Tibial nerve (tissue), 4 donors: ENCODE measurements around the gene CCDC88B.

Experiments
- CTCF ChIP-seq, 5 experiments: fragments of 200-600 bp in 3 of 5; fragments of 450-650 bp in 2 of 5; sonication (generic) in 3 of 5; IDR thresholded peaks; one replicate each; pipeline ENCODE4 v1.5.1; 2016 to 2019; ENCODE audit warnings: antibody characterized with exemption in 5 of 5, mild to moderate bottlenecking in 3 of 5, moderate library complexity in 2 of 5
- EP300 ChIP-seq, 2 donors: sonication (generic); formaldehyde crosslinking; IDR thresholded peaks; one replicate each; pipeline ENCODE4 v1.6.1; 2017; ENCODE audit warnings: antibody characterized with exemption in 2 of 2, mild to moderate bottlenecking in 1 of 2
- POLR2A ChIP-seq, 2 donors: fragments of 450-650 bp; IDR thresholded peaks; one replicate each; pipeline ENCODE4 v1.6.1; 2017; ENCODE audit warnings: antibody characterized with exemption in 2 of 2, mild to moderate bottlenecking in 2 of 2, moderate library complexity in 2 of 2

GRCh38 chr11:64291262-64291751 is 48.7 kb upstream of the CCDC88B start, which contains the start of gene KCNK4:
- TF ChIP-seq CTCF (IDR thresholded peaks at IDR 0.05) (no peak), POLR2A (IDR thresholded peaks at IDR 0.05) (no peak), EP300 (IDR thresholded peaks at IDR 0.05) (no peak)
